NCI-H2196 (cell line): Measurements from ENCODE around the gene DHRS3.

Source experiments
- DNase-seq: peaks from one replicate; lab custom pipeline; 2025; ENCODE audit not compliant: unreplicated experiment; lab: John Stamatoyannopoulos, UW

The DHRS3 gene

DNA sequence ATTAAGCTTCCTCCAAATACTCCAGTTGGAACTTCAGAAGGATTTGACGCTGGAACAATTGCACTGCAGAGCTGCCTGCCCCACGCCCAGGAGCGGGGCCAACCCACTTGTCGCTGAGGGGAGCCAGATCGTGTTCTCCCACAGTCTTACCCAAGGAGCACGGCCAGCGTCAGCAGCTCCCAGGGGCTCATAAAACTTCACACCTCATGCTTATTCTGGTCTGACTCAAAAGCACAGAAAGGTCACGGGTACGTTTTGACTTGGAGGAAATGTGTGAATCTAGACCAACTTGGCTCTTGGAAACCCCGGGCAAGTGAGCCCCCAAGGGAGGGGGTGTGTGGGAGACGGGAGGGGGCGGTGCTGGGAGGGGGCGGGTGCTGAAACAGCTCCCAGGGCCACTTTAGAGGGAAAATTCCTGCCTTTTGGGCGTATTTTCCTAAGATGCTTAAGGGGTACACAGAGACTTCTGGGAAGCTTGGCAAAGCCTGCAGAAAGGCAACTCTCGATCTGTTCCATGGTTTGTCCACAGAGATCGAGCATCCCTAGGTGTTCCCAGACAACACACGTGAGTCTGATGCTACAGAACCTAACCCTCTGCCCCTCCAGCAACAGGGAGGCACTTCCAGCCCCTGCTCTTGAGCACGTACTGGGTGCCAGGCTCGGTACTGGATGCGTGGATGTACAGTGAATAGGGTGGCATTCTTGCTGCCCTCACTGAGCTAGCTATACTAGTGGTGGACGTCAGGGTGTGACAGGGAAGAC, 98.9 kb downstream of the DHRS3 start:
- DNase-seq = no peak
